ENCODE measurements around the gene CCDC116.
A peak's percentile ranks its signal among the peaks of the same experiment; 100 is the strongest.
"Not testable (repeated sequence)": the region's sequence is repeated elsewhere in the genome, so short reads cannot be mapped to it uniquely, and the experiment has no call there.

The CCDC116 gene

DNA sequence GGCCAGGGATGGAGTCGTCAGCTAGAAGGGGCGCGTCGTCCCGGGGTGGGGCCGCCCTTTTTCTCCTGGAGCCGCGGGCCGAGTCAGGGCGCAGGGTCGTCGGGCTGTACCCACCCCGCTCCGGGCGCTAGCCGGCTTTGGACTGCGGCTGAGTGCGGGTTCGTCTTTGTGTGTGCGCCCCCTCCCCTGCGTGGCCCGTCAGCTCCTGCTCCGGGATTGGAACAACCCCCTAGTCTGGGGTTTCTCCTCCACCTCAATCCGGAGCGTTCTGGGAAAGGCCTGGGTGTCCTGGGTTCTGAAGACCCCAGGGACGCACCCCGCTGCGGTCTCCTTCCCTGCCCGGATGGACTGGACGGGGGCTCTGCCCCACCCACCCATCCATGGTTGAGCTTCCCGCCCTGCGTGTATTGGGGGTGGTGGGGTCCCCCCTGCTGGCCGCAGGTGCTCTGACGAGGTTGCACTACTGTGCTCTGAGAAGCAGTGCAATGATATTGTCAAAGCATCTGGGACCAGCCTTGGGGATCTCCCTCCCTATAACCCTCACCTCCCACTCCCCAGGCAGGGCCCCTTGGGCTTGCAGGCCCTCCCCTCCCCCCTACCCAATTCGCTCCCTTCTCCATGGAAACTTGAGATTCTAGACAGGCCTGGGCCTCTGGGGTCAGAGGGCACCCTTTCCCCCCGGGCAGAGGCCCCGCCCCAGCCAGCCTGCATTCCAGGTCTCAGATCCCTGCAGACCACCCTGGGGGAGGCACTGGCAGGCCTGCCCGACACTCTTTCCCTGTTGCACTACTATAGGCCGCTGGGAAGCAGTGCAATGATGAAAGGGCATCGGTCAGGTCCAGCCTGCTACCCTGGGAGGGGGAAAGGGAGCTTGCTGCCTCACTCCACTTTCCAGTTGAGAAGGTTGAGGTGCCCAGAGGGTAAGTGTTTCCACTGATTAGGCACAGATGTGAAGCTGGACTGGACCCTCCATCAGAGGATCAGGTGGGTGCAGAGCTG is 20.3 kb downstream of the CCDC116 start:
- DNase-seq = no peak

DNA sequence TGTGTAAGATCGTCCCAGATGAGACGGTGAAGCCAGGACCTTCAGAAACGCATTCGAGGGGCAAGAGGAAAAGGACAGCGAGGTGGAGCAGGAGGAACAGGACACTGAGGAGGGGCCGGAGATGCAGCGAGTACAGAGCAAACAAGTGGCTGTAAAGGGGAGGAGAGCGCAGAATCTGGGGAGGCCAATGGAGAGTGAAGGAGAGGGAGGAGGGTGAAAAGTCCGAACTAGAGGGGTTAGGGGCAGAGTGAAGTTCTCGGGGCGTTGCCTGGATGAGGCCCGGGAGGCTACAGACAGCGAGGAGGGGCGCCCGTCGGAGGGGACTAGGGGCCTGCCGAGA is 24.4 kb downstream of the CCDC116 start:
- DNase-seq = no peak

DNA sequence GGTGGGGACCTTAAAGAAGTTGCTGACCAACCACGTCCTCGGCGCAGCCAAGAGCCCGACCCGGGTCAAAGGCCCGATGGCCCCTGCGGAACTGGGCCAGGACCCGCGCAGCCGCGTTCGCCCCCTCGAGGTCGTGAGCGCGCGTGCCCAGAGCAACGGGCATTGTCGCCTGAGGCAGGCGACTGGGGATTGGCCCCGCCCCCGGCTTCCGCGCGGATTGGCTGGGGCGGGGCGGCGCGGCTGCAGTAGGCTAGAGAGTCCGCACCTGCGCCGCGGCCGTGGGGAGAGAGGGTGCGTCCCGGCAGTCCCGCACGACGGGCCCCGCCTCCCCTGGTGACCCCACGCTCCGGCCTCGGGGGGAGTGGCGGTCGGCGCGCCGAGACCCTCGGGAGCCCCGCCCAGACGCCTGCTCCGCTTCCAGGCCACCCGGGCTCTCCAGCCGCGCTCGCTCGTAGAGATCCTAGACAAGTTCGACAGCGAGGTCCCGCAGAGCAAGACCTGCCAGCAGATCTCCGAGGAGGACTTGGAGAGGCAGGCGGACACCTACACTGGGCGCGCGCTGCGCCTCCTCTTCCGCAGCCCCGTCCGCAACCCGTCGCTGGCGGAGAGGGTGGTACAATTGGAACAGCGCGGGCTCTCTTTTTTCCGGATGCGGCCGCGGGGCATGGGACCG is 24.9 kb downstream of the CCDC116 start:
- DNase-seq = peak; percentile 81

- DNase-seq = no peak
Observed at GRCh38 chr22:21659864-21660525, 27.4 kb downstream of the CCDC116 start.

DNA sequence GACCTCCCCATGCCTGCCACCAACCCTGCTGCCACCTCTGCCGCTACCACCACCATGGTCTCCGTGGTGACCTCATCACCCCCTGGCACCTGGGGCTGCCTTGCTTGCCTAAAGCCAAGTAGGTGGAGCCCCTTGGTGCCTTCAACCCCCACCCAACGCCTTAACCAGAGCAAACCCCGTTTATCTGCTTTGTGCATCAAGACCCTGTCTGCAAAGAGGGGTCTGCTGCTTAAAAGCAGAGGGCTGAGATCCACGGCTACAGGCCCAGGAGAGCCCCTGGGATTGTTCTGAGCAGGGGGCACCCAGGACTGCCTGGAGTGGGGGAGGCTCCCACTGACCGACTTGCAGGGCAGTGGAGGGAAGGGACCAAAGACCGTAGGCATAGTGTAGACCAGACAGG is 28.3 kb downstream of the CCDC116 start:
- DNase-seq = no peak

DNA sequence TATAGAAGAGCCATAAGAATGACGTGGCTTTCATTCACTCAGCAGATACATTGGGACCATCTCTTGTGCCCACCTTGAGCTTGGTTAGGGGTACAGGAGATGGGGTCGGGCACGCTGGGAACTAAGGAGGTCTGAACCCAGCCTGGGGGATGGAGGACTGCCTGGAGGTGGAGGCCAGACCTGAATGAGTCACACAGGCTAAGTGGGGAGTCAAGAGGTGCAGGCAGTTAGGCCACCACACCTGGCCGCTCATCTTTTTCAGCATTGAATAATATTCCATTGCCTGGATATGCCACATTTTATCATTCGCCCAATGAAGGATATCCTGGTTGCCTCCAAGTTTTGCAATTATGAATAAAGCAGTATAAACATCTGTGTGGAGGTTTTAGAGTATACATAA is 29.4 kb downstream of the CCDC116 start:
- no peak for DNase-seq

- DNase-seq = no peak
Observed at GRCh38 chr22:21663738-21664137, 31.2 kb downstream of the CCDC116 start.

- no peak for DNase-seq
Observed at GRCh38 chr22:21665047-21665851, 32.7 kb downstream of the CCDC116 start.

DNA sequence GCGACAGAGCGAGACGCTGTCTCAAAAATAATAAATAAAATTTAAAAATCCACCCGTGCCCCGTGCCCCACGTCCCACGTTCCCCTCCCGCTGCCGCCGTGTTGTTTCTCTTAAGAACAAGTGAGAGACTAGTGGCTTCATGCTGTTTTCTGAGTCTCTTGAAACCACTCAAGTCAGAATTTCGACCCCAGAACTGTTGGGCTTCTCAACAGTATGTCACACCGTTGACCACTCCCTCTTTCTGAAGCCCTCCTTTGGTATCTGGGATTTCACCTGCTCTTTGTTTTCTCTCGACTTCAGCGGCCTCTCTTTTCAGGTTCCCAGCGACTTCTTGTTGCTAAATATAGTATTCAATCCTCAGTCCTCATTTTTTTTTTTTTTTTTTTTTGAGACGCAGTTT is 34.2 kb downstream of the CCDC116 start:
- DNase-seq = no peak

DNA sequence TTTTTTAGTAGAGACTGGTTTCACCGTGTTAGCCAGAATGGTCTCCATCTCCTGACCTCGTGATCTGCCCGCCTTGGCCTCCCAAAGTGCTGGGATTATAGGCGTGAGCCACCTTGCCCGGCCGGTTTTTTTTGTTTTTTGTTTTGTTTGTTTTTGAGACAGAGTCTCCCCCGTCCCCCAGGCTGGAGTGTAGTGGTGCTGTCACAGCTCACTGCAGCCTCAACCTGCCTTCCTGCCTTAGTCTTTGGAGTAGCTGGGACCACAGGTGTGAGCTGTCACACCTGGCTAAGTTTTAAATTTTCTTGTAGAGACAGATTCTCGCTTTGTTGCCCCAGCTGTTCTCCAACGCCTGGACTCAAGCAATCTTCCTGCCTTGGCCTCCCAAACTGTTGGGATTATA is 36.5 kb downstream of the CCDC116 start:
- no peak for DNase-seq

DNA sequence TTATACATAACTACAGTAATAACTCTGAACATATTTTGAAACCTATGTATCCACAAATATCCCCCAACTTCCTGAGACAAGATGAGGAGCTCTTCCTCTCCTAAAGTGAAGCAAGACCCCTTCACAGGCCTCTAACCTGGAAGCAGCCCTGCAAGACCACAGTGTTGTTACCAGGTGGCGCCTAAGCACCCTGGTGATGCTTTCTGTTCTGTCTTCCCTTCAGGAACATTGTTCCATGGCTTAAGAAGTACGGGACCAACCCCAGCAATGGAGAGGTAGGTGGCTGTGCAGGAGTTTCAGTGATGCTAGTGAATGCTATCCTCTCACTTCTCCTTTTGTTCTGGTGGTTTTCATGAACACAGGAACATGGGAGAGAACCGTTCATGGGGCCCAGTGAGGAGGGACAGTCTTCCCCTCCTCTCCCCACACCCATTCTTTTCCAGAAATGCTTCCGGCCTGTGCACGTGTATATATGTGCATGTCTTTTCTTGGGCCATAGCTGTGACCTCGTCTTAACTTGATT is 39.6 kb downstream of the CCDC116 start:
- no peak for DNase-seq

- no peak for DNase-seq
Observed at GRCh38 chr22:21673534-21674321, 41.2 kb downstream of the CCDC116 start.

GRCh38 chr22:21674638-21675245 is 42.2 kb downstream of the CCDC116 start:
- DNase-seq = no peak

GRCh38 chr22:21677606-21678443 is 45.3 kb downstream of the CCDC116 start:
- DNase-seq = no peak

DNA sequence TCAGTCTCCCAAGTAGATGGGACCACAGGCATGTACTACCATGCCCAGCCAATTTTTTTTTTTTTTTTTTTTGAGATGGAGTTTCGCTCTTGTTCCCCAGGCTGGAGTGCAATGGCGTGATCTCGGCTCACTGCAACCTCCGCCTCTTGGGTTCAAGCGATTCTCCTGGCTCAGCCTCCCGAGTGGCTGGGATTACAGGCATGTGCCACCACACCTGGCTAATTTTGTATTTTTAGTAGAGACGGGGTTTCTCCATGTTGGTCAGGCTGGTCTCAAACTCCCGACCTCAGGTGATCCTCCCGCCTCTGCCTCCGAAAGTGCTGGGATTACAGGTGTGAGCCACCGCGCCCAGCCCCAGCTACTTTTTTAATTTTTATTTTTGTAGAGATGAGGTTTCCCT is 46.3 kb downstream of the CCDC116 start:
- DNase-seq = not testable (repeated sequence)

DNA sequence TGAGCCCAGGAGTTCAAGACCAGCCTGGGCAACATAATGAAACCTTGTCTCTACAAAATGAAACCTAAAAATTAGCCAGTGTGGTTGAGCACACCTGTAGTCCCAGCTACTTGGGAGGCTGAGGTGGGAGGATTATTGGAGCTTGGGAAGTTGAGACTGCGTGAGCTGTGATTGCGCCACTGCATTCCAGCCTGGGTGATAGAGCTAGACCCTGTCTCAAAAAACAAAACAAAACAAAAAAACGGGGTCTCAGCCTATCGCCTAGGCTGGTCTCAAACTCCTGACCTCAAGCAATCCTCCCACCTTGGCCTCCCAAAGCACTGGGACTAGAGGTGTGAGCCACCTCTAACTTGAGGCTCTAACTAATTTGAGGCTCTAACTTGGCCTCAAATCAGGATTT is 46.8 kb downstream of the CCDC116 start:
- no peak for DNase-seq

GRCh38 chr22:21680830-21681565 is 48.4 kb downstream of the CCDC116 start:
- no peak for DNase-seq

DNA sequence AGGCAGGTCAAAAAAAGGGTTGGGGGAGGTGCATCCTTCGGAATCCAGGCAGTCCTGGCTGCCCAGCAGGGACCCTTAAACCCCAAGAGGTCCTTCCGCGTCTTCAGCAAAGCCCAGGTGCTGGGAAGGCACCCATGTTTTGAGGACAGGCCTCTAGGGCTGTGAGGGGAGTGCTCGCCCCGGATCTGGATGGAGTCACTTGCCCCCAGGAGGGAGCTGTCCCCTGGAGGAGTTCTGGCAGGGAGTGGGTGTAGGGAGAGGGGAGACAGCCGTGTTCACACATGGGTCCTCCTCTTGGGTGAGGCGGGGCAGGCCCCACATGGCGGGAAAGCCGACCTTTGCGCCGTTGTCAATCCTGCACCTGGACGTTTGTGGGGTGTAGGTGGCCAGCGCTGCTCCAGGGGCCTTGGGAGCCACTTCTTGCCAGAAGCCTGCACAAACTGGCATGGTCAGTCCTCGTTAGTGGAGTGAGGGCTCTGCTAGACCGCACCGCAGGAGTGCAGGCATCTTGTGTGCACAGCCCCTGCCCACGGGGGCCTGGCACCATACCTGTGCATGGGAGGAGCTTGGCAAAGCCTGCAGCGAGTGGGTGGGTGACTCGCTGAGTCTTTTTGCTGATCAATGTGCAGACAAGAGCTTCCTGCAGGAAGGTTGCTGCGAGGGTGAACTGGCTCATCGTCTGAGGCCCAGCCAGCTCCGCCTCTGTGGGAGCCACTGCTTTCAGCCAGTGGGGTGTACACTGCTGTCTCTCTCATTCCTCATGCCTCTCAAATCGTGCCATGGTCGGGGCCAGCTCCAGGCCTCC is 49.2 kb downstream of the CCDC116 start:
- no peak for DNase-seq
